B cell (primary cell): Measurements from ENCODE around the gene ETFBKMT.

Experiments
- CTCF ChIP-seq: fragments of 200-600 bp; IDR thresholded peaks from one replicate; pipeline ENCODE4 v1.8.0; 2022; ENCODE audit warnings: antibody characterized with exemption, mild to moderate bottlenecking
- EZH2 ChIP-seq: IDR thresholded peaks from 2 replicates; pipeline ENCODE4 v1.6.1; 2012; ENCODE audit warnings: borderline replicate concordance, low read depth, mild to moderate bottlenecking, moderate library complexity, low read length; ENCODE audit not compliant: insufficient read depth, poor library complexity, severe bottlenecking

DNA sequence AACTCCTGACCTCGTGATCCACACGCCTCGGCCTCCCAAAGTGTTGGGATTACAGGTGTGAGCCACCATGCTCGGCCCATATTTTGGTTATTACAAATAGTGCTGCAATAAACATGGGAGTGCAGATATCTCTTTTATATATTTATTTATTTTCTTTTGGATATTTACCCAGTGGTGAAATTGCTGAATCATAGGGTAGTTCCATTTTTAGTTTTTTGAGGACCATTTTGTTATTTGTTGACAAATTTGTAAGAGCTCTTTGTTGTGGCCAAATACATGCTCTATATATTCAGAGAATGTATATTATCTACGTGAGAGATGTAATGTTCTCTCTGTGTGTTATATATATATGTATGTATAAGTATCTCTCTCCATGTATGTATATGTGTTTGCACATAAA is 53.4 kb downstream of the ETFBKMT start:
- no peak for TF ChIP-seq CTCF
- TF ChIP-seq EZH2: no peak
